Stomach (tissue), 4 donors: ENCODE results near the gene FGF14.

ENCODE experiments used
- EP300 ChIP-seq: sonication (generic); formaldehyde crosslinking; IDR thresholded peaks from one replicate; pipeline ENCODE4 v1.6.1; 2017; ENCODE audit warnings: antibody characterized with exemption
- POLR2A ChIP-seq, 4 donors: fragments of 450-650 bp; IDR thresholded peaks; one replicate each; pipeline ENCODE4 v1.6.1; 2016; ENCODE audit warnings: antibody characterized with exemption in 4 of 4, control low read depth in 2 of 4, mild to moderate bottlenecking in 1 of 4, moderate library complexity in 1 of 4
- TF ChIP-seq, protein P1 (sequence below), 7 experiments: fragments of 450-650 bp in 4 of 7; fragments of 200-600 bp in 3 of 7; sonication (generic) in 3 of 7; IDR thresholded peaks; one replicate each; pipeline ENCODE4 v1.5.1; 2016 to 2019; ENCODE audit warnings: antibody characterized with exemption in 7 of 7, control low read depth in 2 of 7, mild to moderate bottlenecking in 1 of 7

DNA sequence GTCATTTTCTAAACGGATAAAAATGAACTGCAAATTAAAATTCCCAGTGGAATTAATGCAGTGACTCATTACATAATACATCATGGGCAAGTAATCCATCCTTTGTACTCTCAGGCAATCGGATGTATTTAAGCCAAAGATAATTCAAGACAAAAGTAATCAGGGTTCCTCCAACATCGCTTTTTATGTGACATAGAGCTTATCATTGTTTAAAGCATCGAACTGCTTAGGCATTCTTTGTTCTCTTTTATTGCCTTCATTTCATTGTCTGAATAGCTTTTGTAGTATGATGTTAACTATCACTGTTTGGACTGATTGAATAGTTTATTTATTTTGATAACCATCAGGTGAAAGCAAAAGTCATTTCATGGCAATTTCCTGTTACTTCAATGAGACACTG, 740.0 kb downstream of the FGF14 start:
- TF ChIP-seq EP300 = no peak
- TF ChIP-seq, protein P1, sequence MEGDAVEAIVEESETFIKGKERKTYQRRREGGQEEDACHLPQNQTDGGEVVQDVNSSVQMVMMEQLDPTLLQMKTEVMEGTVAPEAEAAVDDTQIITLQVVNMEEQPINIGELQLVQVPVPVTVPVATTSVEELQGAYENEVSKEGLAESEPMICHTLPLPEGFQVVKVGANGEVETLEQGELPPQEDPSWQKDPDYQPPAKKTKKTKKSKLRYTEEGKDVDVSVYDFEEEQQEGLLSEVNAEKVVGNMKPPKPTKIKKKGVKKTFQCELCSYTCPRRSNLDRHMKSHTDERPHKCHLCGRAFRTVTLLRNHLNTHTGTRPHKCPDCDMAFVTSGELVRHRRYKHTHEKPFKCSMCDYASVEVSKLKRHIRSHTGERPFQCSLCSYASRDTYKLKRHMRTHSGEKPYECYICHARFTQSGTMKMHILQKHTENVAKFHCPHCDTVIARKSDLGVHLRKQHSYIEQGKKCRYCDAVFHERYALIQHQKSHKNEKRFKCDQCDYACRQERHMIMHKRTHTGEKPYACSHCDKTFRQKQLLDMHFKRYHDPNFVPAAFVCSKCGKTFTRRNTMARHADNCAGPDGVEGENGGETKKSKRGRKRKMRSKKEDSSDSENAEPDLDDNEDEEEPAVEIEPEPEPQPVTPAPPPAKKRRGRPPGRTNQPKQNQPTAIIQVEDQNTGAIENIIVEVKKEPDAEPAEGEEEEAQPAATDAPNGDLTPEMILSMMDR (IDR thresholded peaks at IDR 0.05) = no peak
- TF ChIP-seq POLR2A (IDR thresholded peaks at IDR 0.05) = no peak
